GM18858 (cell line): ENCODE results near the gene NPRL2.
A peak's percentile ranks its signal among the peaks of the same experiment; 100 is the strongest.
"Not testable (repeated sequence)": the region's sequence is repeated elsewhere in the genome, so short reads cannot be mapped to it uniquely, and the experiment has no call there.

Experiments
- ATAC-seq: cut with Tn5 transposase; IDR thresholded peaks from one replicate; pipeline ENCODE4 v1.9.1; 2021; ENCODE audit not compliant: unreplicated experiment

The NPRL2 gene

DNA sequence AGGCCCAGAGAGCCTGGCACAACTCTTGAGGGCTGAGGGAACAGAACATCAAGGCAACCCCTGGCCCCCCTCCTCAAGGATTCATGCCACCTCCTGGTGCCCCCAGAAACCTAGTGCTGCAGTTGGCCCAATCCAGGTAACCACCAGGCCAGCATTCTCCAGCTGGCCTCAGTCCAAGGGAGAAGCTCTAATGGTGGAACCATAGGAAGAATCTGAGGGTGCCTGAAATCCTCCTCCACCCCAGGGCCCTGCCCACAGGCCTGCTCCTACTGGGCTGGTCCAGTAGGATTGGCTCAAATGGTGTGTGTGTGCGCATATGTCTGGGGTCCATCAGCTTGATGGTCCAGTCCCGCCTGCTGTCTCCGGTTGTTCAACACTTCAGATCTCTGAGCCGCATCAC lies 35.8 kb downstream of the NPRL2 start:
- ATAC-seq, result no peak

DNA sequence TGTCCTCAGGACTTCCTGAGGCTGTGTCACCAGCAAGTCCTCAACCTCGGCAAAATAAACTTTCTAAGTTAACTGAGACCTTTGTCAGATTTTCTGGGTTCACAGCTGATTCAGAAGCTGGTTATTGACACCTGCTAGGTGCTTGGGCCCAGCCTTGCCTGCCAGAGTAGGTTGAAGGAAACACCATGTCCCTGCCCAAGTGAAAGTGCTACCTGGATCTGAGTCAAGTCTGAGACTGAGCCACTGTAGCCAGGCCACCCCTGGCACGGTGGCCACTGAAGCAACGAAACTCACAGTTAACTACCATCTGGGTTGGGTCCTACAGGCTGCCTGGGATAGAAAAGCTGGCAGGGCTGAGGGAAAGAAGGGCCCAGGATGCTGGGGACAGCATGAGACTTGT lies 36.2 kb downstream of the NPRL2 start:
- no peak for ATAC-seq

DNA sequence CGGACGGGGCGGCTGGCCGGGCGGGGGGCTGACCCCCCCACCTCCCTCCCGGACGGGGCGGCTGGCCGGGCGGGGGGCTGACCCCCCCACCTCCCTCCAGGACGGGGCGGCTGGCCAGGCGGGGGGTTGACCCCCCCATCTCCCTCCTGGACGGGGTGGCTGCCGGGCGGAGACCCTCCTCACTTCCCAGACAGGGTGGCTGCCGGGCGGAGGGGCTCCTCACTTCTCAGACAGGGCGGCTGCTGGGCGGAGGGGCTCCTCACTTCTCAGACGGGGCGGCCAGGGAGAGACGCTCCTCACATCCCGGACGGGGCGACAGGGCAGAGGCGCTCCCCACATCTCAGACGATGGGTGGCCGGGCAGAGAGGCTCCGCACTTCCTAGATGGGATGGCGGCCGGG lies 38.5 kb downstream of the NPRL2 start:
- not testable (repeated sequence) for ATAC-seq

DNA sequence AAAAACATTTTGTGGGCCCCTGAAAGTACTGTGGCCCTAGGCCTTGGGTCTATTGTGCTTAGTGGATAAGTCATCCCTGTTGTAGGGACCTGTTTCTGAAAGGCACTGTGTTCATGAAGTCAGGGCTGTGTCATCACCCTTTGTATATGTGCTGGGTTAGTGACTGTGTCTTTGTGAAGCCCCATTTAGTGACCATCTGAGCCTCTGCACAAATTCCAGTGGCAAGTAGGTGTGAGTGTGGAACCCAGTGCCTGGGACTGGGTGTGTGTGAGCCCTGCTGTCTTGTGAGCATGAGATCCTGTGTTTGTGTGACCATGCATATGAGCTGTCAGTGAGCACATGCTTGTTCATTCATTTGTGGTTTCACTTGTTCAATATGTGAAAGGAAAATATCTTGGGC lies 46.0 kb downstream of the NPRL2 start:
- ATAC-seq, result no peak

- no peak for ATAC-seq
Measured at GRCh38 chr3:50303013-50303815, 47.4 kb downstream of the NPRL2 start, which contains the start of gene HYAL1. HYAL1 (minus strand) TSS chr3:50303574; CDS start chr3:50302956, 618 bp downstream.

- ATAC-seq, result no peak
Measured at GRCh38 chr3:50302095-50303012, 48.2 kb downstream of the NPRL2 start.

GRCh38 chr3:50300681-50301254 lies 49.8 kb downstream of the NPRL2 start:
- no peak for ATAC-seq

DNA sequence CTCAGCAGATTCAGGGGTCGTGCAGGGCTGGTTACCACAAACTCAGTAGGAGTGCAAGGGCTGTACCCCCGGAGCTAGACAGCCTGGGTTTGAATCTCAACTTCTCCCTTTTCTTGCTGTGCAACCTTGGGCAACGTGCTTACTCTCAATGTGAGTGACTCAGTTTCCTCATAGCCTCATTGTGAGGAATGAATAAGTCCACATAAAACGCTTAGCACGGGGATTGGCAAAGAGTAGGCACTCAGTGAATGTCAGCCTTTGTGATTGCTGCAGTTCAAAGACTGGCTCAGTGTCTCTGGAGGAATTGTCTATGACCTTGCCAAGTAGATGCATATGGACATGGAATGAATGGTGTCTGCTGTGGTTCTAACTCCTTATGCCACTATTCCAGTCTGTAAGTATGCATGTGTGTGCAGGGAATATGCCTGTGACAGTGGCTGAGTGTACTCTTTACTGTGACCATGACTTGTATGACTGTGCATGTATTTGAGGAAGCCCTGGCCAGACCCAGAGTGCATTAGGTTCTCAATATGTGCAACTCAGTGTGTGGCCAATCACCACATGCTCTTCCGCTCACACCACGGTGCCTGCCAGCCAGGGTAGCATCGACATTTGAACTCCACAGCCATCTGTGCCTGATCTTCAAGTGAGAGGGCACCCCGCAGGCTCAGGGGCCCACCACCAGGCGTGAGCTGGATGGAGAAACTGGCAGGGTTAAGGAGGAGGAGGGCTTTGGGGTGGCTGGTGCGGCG lies 50.5 kb downstream of the NPRL2 start:
- no peak for ATAC-seq

DNA sequence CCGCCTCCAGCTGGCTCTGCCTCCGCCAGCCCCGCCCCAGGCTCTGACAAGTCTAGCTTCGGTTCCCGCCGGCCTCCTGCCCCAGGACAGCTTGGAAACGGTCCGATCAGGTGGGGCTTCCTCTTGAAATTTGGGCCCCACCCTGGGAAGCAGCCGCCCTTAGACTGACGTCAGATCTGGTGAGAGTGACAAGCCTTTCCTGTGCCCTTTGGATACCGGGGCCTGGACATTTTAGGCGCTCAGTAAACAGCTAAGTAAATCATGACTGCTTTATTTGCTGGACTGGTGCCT lies 51.0 kb downstream of the NPRL2 start:
- no peak for ATAC-seq

DNA sequence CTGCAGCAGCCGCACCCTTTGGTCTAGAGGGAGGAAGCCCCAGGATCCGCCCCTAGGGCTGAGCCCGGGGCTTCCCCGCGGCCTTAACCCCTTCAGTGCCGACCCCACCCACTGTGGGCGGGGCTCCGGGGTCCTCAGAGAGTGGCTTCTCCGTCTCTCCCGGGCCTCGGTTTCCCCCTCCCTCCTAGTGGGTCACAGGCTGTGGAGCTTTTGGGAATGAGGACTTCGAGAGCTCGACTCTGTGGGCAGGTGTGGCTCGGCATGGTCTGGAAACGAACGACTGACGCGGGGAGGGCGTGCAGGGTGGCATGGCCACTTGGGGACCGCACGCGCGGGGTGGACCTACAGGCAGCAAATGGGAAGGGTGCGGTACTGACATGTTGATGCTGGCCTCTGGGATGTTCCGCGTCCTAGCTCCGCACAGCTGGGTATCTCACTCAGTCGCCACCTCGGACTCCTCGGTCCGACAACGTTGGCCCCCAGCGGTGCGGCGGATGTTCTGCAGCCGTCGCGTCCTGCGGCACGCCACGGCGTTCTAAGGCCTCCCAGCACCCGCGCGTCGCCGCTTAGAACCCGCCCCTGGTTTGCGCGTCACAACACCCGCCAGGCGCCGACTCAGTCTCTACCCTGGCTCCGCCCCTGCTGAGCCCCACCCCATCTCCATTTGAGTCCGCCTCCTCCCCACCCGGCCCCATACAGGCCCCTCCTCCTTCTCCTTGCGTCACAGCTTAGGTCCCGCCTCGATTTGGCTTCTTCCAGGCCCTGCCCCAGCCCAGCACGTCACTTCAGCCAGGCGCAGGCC lies 51.5 kb downstream of the NPRL2 start, which contains the start of the genes HYAL3 and NAA80:
Gene HYAL3, minus strand, starts transcription at position 570 of the 802 bp plus-strand sequence. CDS start 3,803 bp downstream, outside the sequence.
Gene NAA80, minus strand, starts transcription at position 570 of the 802 bp plus-strand sequence. CDS start 1,942 bp downstream, outside the sequence.
- peak; percentile 73 for ATAC-seq

- no peak for ATAC-seq
Measured at GRCh38 chr3:50297896-50298725, 52.5 kb downstream of the NPRL2 start.

DNA sequence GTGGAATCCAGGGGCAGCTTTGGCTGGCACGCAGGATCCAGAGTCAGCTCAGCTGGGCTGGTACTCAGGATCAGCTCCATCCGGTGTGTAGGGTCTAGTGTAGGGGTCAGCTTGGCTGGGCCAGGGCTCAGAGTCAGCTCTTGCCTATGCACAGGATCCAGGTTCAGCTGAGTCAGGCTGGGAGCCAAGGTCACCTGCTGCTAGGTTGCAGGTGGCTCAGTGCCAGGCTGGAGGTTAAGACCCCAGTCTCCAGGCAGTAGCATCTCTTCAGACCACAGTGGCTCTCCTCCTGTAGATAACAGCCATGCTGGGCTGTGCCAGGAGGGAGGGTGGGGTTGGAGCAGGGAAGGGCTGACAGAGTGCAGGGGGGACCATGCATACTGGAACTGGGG lies 53.2 kb downstream of the NPRL2 start:
- no peak for ATAC-seq
